WERI-Rb-1 (cell line): ENCODE results near the gene HIF3A.
"Not testable (repeated sequence)": the region's sequence is repeated elsewhere in the genome, so short reads cannot be mapped to it uniquely, and the experiment has no call there.

ENCODE experiments used
- DNase-seq: peaks from one replicate; pipeline ENCODE4 v3.0.0-alpha.2; 2020
- H3K27ac ChIP-seq: fragments of 250-450 bp; sonication (Bioruptor Pico); 2 replicates; pipeline ENCODE4 v1.5.1; 2020; ENCODE audit warnings: mild to moderate bottlenecking, moderate library complexity
- H3K27me3 ChIP-seq: fragments of 250-450 bp; sonication (Bioruptor Pico); 2 replicates; pipeline ENCODE4 v1.5.1; 2021; ENCODE audit warnings: mild to moderate bottlenecking, low read depth, moderate library complexity; ENCODE audit not compliant: insufficient read depth, severe bottlenecking
- H3K36me3 ChIP-seq: fragments of 250-450 bp; sonication (Bioruptor Pico); 2 replicates; pipeline ENCODE4 v1.5.1; 2020; ENCODE audit warnings: mild to moderate bottlenecking, moderate library complexity
- H3K4me3 ChIP-seq: 2 replicates; pipeline ENCODE4 v1.5.1; 2011; ENCODE audit warnings: low read depth, mild to moderate bottlenecking, control low read depth, low read length
- H3K9me3 ChIP-seq: fragments of 250-450 bp; sonication (Bioruptor Pico); 2 replicates; pipeline ENCODE4 v1.5.1; 2021; ENCODE audit warnings: mild to moderate bottlenecking, moderate library complexity; ENCODE audit not compliant: severe bottlenecking
- TF ChIP-seq, protein P1 (sequence below): IDR thresholded peaks from 2 replicates; pipeline ENCODE4 v1.5.1; 2011; ENCODE audit warnings: low read depth, mild to moderate bottlenecking, control low read depth, inconsistent platforms, low read length

HIF3A gene

DNA sequence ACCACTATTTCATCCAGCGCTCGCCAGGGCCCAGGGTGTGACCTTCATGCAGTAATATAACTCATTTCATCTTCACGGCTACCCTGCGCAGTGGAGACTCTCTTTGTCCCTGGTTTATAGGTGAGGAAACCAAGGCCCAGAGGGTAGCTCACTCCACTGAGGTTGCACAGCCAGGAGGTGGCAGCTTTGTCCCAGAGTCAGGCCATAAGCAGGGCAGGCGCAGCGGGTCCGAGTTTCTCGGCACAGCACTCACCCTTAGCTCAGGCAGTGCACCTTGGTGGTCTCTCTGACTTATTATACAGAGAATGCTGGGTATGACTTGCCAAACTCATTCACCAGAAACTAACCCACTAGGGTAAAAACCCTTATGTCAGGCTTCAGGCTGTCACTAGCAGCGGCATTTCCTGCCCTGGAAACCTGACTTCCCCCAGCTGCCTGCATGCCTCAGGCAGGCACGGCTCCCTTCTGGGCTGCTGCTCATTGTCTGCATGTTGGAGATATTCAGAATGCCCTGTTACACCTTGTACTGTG is 74.6 kb downstream of the HIF3A start:
- Histone ChIP-seq H3K4me3 (no peak overlapping the region), H3K27ac (no peak overlapping the region; the same call in 1 of the 2 replicates), H3K36me3 (peaks cover 55% of the 10 kb centered on the region), H3K9me3 (no peaks in the 10 kb centered on the region), H3K27me3 (no peaks in the 10 kb centered on the region)
- no peak for DNase-seq
- TF ChIP-seq, protein P1, sequence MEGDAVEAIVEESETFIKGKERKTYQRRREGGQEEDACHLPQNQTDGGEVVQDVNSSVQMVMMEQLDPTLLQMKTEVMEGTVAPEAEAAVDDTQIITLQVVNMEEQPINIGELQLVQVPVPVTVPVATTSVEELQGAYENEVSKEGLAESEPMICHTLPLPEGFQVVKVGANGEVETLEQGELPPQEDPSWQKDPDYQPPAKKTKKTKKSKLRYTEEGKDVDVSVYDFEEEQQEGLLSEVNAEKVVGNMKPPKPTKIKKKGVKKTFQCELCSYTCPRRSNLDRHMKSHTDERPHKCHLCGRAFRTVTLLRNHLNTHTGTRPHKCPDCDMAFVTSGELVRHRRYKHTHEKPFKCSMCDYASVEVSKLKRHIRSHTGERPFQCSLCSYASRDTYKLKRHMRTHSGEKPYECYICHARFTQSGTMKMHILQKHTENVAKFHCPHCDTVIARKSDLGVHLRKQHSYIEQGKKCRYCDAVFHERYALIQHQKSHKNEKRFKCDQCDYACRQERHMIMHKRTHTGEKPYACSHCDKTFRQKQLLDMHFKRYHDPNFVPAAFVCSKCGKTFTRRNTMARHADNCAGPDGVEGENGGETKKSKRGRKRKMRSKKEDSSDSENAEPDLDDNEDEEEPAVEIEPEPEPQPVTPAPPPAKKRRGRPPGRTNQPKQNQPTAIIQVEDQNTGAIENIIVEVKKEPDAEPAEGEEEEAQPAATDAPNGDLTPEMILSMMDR = peak; percentile 17; the same call in 1 of the 2 replicates

- peaks cover 69% of the 10 kb centered on the region for H3K36me3 ChIP-seq
- no peak overlapping the region for H3K4me3 ChIP-seq
- H3K9me3 ChIP-seq = no peaks in the 10 kb centered on the region
- no peaks in the 10 kb centered on the region for H3K27me3 ChIP-seq
- H3K27ac ChIP-seq = no peak overlapping the region
- DNase-seq = peak; percentile 33
- TF ChIP-seq, protein P1 = peak; percentile 42
Measured at GRCh38 chr19:46372901-46373490, 76.2 kb downstream of the HIF3A start.

GRCh38 chr19:46373491-46374359 is 76.9 kb downstream of the HIF3A start:
- no peak overlapping the region for H3K4me3 ChIP-seq
- no peaks in the 10 kb centered on the region for H3K9me3 ChIP-seq
- DNase-seq = no peak
- peaks cover 68% of the 10 kb centered on the region for H3K36me3 ChIP-seq
- H3K27me3 ChIP-seq = no peaks in the 10 kb centered on the region
- TF ChIP-seq, protein P1 = no peak
- no peak overlapping the region for H3K27ac ChIP-seq

GRCh38 chr19:46374536-46375475 is 78.0 kb downstream of the HIF3A start:
- DNase-seq = no peak
- Histone ChIP-seq H3K36me3 (peaks cover 71% of the 10 kb centered on the region), H3K27me3 (no peaks in the 10 kb centered on the region), H3K4me3 (no peak overlapping the region), H3K9me3 (no peaks in the 10 kb centered on the region), H3K27ac (no peak overlapping the region)
- TF ChIP-seq, protein P1 = no peak

DNA sequence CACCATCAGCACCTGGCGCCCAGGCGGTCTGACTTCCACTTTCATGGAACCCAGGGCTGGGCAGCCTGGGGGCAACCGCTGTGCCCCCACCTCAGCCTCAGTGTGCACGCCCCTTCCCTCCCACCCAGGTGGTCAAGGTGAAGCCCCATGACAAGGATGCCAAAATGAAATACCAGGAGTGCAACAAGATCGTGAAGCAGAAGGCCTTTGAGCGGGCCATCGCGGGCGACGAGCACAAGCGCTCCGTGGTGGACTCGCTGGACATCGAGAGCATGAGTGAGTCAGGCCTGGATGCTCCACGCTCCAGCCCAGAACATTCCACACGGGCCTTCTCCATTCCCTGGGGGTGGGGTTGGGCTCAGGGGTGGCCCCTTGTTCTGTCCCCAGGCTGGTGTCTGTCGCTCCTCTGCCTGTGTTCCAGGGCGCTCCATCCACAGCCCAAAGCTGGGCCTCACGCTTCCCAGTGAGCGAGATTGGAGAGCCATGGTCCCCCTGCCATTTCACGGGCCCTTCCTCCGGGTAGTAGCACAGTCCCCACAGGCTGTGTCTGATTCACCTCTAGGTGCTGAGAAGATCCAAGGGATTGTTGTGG is 78.7 kb downstream of the HIF3A start:
- H3K36me3 ChIP-seq = peaks cover 74% of the 10 kb centered on the region
- DNase-seq, H3K9me3 ChIP-seq, H3K4me3 ChIP-seq, H3K27ac ChIP-seq, H3K27me3 ChIP-seq: not testable (repeated sequence)
